ENCODE data around the gene SPDEF.

SPDEF gene

GRCh38 chr6:34526992-34527728, 29.0 kb downstream of the SPDEF start:
- Mint-ChIP-seq H3K36me3 (ENCODE audit: low read depth) (no peaks in the 10 kb centered on the region), H3K4me1 (ENCODE audit: low read depth) (no peaks in the 10 kb centered on the region), H3K27ac (no peak overlapping the region), H3K9me3 (no peaks in the 10 kb centered on the region), H3K4me3 (peak overlapping the region; percentile 42), H3K27me3 (ENCODE audit: low read depth) (no peaks in the 10 kb centered on the region)
- peak; percentile 92 for DNase-seq (ENCODE audit: low spot score)

GRCh38 chr6:34526241-34526972, 29.7 kb downstream of the SPDEF start:
- H3K27ac Mint-ChIP-seq = no peak overlapping the region
- H3K4me3 Mint-ChIP-seq = no peak overlapping the region
- DNase-seq (ENCODE audit: low spot score) = no peak
- H3K9me3 Mint-ChIP-seq = no peaks in the 10 kb centered on the region
- H3K27me3 Mint-ChIP-seq (ENCODE audit: low read depth) = no peaks in the 10 kb centered on the region
- H3K4me1 Mint-ChIP-seq (ENCODE audit: low read depth) = no peaks in the 10 kb centered on the region
- H3K36me3 Mint-ChIP-seq (ENCODE audit: low read depth) = no peaks in the 10 kb centered on the region

GRCh38 chr6:34525431-34526175, 30.5 kb downstream of the SPDEF start:
- H3K9me3 Mint-ChIP-seq = no peaks in the 10 kb centered on the region

GRCh38 chr6:34524971-34525370, 31.2 kb downstream of the SPDEF start:
- Mint-ChIP-seq H3K27ac (no peak overlapping the region), H3K4me3 (no peak overlapping the region), H3K36me3 (ENCODE audit: low read depth) (no peaks in the 10 kb centered on the region), H3K4me1 (ENCODE audit: low read depth) (no peaks in the 10 kb centered on the region), H3K9me3 (no peaks in the 10 kb centered on the region), H3K27me3 (ENCODE audit: low read depth) (no peaks in the 10 kb centered on the region)
- DNase-seq (ENCODE audit: low spot score) = no peak

More at GRCh38 chr6:34525431-34526175, 30.5 kb downstream of the SPDEF start:
- no peak for DNase-seq (ENCODE audit: low spot score)
- no peaks in the 10 kb centered on the region for H3K36me3 Mint-ChIP-seq (ENCODE audit: low read depth)
- H3K4me3 Mint-ChIP-seq = no peak overlapping the region
- no peaks in the 10 kb centered on the region for H3K27me3 Mint-ChIP-seq (ENCODE audit: low read depth)
- no peak overlapping the region for H3K27ac Mint-ChIP-seq
- no peaks in the 10 kb centered on the region for H3K4me1 Mint-ChIP-seq (ENCODE audit: low read depth)

DNA sequence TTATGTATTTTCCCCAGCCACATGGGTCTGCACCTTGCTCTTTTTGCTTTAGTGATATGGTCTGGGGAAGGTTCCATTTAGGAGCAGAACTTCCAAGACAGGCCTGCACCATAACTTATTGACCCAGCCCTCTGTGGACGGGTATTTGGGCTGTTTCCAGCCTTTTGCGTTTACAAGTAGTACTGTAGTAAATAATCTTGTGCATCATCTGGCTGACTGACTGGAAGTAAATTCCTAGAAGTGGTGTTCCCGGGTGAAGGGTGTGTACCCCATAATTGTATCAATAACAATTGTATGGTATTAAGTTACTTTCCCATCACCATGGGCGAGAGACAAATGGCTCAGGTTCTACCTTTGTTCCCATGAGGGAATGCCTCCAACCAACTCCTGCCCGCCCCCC, 31.6 kb downstream of the SPDEF start:
- no peaks in the 10 kb centered on the region for H3K36me3 Mint-ChIP-seq (ENCODE audit: low read depth)
- no peaks in the 10 kb centered on the region for H3K4me1 Mint-ChIP-seq (ENCODE audit: low read depth)
- H3K4me3 Mint-ChIP-seq = no peak overlapping the region
- no peaks in the 10 kb centered on the region for H3K27me3 Mint-ChIP-seq (ENCODE audit: low read depth)
- H3K9me3 Mint-ChIP-seq = no peaks in the 10 kb centered on the region
- DNase-seq (ENCODE audit: low spot score) = no peak
- no peak overlapping the region for H3K27ac Mint-ChIP-seq

- Mint-ChIP-seq H3K36me3 (ENCODE audit: low read depth) (no peaks in the 10 kb centered on the region), H3K27me3 (ENCODE audit: low read depth) (no peaks in the 10 kb centered on the region), H3K27ac (no peak overlapping the region), H3K4me1 (ENCODE audit: low read depth) (no peaks in the 10 kb centered on the region), H3K4me3 (no peak overlapping the region), H3K9me3 (no peaks in the 10 kb centered on the region)
- DNase-seq (ENCODE audit: low spot score) = no peak
These were observed 32.5 kb downstream of the SPDEF start for GRCh38 chr6:34523441-34524206.

GRCh38 chr6:34522761-34523160, 33.4 kb downstream of the SPDEF start:
- Mint-ChIP-seq H3K27ac (no peak overlapping the region), H3K36me3 (ENCODE audit: low read depth) (no peaks in the 10 kb centered on the region), H3K27me3 (ENCODE audit: low read depth) (no peaks in the 10 kb centered on the region), H3K4me1 (ENCODE audit: low read depth) (no peaks in the 10 kb centered on the region), H3K9me3 (no peaks in the 10 kb centered on the region), H3K4me3 (no peak overlapping the region)
- DNase-seq (ENCODE audit: low spot score) = no peak

- Mint-ChIP-seq H3K27ac (no peak overlapping the region), H3K27me3 (ENCODE audit: low read depth) (no peaks in the 10 kb centered on the region), H3K9me3 (no peaks in the 10 kb centered on the region), H3K4me3 (no peak overlapping the region), H3K36me3 (ENCODE audit: low read depth) (no peaks in the 10 kb centered on the region), H3K4me1 (ENCODE audit: low read depth) (no peaks in the 10 kb centered on the region)
- no peak for DNase-seq (ENCODE audit: low spot score)
These were observed 34.5 kb downstream of the SPDEF start for GRCh38 chr6:34521463-34522285.

DNA sequence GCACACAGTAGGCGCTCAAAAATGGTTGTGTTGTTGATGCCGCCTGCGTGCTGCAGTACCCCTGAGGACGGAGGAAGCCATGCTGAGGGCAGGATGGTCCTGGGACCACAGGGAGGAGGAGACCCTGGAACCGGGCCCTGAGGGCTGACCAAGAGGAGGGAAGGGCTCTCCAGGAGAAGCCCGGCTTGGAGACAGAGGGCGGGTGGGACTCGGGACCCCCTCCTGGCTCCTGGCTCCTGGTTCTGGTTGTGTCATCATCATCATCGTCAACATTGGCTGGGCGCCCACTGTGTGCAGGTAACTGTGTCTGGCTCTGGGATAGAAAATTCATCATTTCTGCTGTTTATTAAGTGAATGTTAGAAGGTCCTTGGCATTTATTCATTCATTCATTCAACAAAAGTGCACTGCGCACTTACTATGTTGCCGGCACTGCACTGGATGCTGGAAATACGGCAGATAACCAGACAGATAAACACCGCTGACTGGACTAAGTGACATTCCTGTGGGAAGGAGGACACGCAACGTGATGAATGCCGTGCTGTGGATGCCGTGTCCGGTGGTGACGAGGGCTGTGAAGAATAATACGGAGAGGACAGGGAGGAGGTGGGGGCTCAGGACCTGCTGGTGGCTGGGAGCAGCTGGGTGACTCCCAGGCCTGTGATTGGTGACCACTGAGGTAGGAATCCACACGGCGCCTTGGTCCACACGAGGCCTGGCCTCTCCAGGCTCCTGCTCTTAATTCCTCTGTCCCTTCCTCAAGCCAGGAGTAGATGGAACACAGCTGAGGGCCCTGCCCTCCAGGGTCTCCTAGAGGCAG, 35.3 kb downstream of the SPDEF start:
- no peak overlapping the region for H3K27ac Mint-ChIP-seq
- H3K27me3 Mint-ChIP-seq (ENCODE audit: low read depth) = no peaks in the 10 kb centered on the region
- H3K4me3 Mint-ChIP-seq = no peak overlapping the region
- H3K4me1 Mint-ChIP-seq (ENCODE audit: low read depth) = no peaks in the 10 kb centered on the region
- H3K36me3 Mint-ChIP-seq (ENCODE audit: low read depth) = no peaks in the 10 kb centered on the region
- H3K9me3 Mint-ChIP-seq = no peaks in the 10 kb centered on the region
- DNase-seq (ENCODE audit: low spot score) = no peak

GRCh38 chr6:34519971-34520644, 36.0 kb downstream of the SPDEF start:
- no peak overlapping the region for H3K4me3 Mint-ChIP-seq
- H3K9me3 Mint-ChIP-seq = no peaks in the 10 kb centered on the region
- no peak overlapping the region for H3K27ac Mint-ChIP-seq
- no peaks in the 10 kb centered on the region for H3K27me3 Mint-ChIP-seq (ENCODE audit: low read depth)
- no peak for DNase-seq (ENCODE audit: low spot score)
- no peaks in the 10 kb centered on the region for H3K36me3 Mint-ChIP-seq (ENCODE audit: low read depth)
- no peaks in the 10 kb centered on the region for H3K4me1 Mint-ChIP-seq (ENCODE audit: low read depth)

DNA sequence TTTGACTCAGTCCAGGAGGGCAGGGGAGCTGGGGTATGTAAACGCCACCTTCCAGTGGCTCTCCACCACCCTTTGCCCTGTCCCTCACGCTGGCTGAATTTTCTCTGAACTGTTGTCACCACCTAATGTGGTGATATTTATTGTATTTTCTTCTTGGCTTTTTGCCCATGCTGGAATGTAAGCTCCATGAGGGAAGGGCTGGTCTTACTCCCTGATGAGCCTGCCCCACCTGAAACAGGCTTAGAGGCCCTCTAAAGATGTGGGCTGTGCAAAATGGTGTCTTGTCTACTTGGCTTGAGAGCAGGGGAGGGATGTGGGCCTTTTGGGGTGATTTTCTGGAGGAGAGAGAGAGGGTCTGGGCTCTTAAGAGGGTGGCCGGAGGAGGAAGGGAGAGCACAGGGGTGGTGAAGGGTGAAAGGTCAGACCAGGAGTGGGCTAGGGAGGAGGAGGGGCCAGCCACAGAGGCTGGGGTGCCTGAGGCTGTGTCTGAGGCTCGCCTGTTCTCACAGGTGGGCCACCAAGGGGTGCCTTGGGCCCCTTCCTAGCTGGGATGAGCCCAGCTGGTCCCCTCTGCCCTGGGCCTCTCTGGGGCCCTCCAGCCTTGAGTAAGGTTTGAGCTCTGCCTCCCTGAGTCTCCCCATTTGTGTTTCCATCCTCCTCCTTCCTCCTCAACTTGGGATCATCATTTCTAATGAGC, 37.3 kb downstream of the SPDEF start:
- Mint-ChIP-seq H3K36me3 (ENCODE audit: low read depth) (no peaks in the 10 kb centered on the region), H3K9me3 (no peaks in the 10 kb centered on the region), H3K4me3 (no peak overlapping the region), H3K4me1 (ENCODE audit: low read depth) (no peaks in the 10 kb centered on the region), H3K27me3 (ENCODE audit: low read depth) (peaks cover 8% of the 10 kb centered on the region), H3K27ac (no peak overlapping the region)
- no peak for DNase-seq (ENCODE audit: low spot score)

DNA sequence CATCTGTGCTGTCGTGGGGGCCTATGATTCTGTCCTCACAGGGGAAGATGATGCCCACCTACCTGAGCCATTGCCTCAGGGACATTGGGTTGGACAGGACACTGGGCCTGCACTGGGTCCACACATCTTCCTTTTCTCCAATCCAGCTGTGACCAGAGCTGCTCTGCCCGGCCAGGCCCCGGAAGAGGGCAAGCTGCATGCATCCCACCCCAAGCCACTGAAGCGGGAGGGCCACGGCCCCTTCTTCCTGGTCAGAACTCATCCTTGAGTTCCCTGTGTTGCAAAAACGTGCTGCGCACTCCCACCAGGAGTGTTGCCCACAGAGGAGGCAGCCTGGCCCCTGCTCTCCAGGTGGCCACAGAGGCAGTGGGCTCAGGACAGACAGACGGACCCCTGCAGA, 38.2 kb downstream of the SPDEF start:
- no peaks in the 10 kb centered on the region for H3K9me3 Mint-ChIP-seq
- H3K27ac Mint-ChIP-seq = no peak overlapping the region
- no peaks in the 10 kb centered on the region for H3K36me3 Mint-ChIP-seq (ENCODE audit: low read depth)
- H3K4me1 Mint-ChIP-seq (ENCODE audit: low read depth) = no peaks in the 10 kb centered on the region
- H3K27me3 Mint-ChIP-seq (ENCODE audit: low read depth) = peaks cover 10% of the 10 kb centered on the region
- DNase-seq (ENCODE audit: low spot score) = no peak
- no peak overlapping the region for H3K4me3 Mint-ChIP-seq

All from T-helper 2 cell treated with Interferon-gamma antibody and Interleukin-4, amounts not matched to agents 5 μg/mL and 100 μg/mL, for 36 hours (primary cell).